OCI-LY7 (cell line): Measurements from ENCODE around the gene ZMIZ1.

Experiments used
- EZH2phosphoT487 ChIP-seq: fragments of 200-600 bp; sonication (generic); IDR thresholded peaks from 2 replicates; pipeline ENCODE4 v1.6.1; 2018; ENCODE audit warnings: low read depth, borderline replicate concordance, mild to moderate bottlenecking, mixed run types, antibody characterized with exemption, low read length, moderate library complexity, mixed read lengths
- TF ChIP-seq, protein P1 (sequence below): fragments of 200-600 bp; sonication (generic); conservative IDR thresholded peaks from 2 replicates; pipeline ENCODE4 v1.5.1; 2014; ENCODE audit warnings: mild to moderate bottlenecking, antibody characterized with exemption, low read length, moderate library complexity, mixed read lengths

GRCh38 chr10:79244068-79244442 is 175.3 kb downstream of the ZMIZ1 start:
- TF ChIP-seq, protein P1, sequence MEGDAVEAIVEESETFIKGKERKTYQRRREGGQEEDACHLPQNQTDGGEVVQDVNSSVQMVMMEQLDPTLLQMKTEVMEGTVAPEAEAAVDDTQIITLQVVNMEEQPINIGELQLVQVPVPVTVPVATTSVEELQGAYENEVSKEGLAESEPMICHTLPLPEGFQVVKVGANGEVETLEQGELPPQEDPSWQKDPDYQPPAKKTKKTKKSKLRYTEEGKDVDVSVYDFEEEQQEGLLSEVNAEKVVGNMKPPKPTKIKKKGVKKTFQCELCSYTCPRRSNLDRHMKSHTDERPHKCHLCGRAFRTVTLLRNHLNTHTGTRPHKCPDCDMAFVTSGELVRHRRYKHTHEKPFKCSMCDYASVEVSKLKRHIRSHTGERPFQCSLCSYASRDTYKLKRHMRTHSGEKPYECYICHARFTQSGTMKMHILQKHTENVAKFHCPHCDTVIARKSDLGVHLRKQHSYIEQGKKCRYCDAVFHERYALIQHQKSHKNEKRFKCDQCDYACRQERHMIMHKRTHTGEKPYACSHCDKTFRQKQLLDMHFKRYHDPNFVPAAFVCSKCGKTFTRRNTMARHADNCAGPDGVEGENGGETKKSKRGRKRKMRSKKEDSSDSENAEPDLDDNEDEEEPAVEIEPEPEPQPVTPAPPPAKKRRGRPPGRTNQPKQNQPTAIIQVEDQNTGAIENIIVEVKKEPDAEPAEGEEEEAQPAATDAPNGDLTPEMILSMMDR = no peak
- TF ChIP-seq EZH2phosphoT487 = no peak
